Measurements from ENCODE around the gene RBKS.

RBKS gene

DNA sequence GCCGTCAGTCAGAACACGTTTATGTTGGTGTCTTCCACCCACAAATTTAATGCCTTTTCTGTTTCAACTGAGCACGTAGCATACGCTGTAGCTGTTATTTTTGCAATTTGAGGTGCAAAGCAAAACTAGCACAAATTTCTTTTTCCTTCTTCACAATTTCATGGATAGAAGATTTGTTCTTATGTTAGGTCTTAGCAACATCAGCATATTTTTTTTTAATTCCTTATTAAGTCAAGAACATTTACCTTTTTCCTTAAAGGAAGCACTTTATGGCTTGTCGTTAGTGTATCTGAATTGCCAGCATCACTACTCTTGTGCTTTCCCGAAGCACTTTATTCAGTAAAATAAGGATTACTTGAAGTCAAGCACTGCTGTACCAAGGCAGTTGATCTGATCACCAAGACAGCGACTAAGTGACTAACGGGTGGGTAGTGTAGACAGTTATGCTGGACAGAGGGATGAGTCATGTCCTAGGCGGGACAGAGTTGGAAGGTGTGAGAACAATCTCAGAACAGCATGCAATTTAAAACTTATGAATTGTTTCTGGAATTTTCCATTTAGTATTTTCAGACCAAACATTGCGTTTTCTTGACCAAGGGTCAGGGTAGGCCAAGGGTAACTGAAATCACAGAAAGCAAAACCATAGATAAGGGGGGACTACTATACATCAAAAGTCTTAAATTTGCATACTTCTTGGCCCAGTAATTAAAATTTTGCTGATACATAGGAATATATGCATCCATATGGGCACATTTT lies 13.6 kb upstream of the RBKS start:
- H3K27ac Mint-ChIP-seq: peak overlapping the region in 1 of 3 experiments; percentile 38
- TF ChIP-seq, protein P1, sequence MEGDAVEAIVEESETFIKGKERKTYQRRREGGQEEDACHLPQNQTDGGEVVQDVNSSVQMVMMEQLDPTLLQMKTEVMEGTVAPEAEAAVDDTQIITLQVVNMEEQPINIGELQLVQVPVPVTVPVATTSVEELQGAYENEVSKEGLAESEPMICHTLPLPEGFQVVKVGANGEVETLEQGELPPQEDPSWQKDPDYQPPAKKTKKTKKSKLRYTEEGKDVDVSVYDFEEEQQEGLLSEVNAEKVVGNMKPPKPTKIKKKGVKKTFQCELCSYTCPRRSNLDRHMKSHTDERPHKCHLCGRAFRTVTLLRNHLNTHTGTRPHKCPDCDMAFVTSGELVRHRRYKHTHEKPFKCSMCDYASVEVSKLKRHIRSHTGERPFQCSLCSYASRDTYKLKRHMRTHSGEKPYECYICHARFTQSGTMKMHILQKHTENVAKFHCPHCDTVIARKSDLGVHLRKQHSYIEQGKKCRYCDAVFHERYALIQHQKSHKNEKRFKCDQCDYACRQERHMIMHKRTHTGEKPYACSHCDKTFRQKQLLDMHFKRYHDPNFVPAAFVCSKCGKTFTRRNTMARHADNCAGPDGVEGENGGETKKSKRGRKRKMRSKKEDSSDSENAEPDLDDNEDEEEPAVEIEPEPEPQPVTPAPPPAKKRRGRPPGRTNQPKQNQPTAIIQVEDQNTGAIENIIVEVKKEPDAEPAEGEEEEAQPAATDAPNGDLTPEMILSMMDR (IDR thresholded peaks at IDR 0.05; ENCODE audit: unreplicated experiment in 3 of 3): no peak
- H3K4me1 Mint-ChIP-seq: no peaks in the 10 kb centered on the region
- H3K9me3 Mint-ChIP-seq: no peaks in the 10 kb centered on the region
- H3K4me3 Mint-ChIP-seq: no peak overlapping the region
- no peaks in the 10 kb centered on the region for H3K27me3 Mint-ChIP-seq (ENCODE audit: low read depth)
- peaks cover 15% of the 10 kb centered on the region for H3K36me3 Mint-ChIP-seq (ENCODE audit: low read depth)

DNA sequence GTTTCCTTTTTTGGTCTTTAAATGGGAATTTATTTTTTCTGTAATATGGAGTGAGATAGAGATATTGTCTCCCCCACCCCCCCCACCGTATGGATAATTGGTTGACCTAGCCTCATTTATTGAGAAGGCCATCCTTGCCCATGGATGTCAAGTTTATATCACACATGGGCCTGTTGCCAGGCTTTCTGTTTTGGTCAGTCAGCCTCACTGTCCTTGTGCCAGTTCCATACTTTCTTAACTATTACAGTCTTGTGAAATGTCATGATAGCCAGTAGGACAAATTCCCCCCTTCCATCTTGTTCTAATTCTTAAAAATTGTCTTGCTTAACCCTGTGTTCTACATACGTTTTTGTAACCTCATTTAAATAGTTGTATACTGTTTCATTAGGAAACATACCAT lies 12.8 kb upstream of the RBKS start:
- Mint-ChIP-seq H3K4me1 (no peaks in the 10 kb centered on the region), H3K4me3 (no peak overlapping the region), H3K27me3 (ENCODE audit: low read depth) (no peaks in the 10 kb centered on the region), H3K36me3 (ENCODE audit: low read depth) (peaks cover 23% of the 10 kb centered on the region), H3K9me3 (no peaks in the 10 kb centered on the region), H3K27ac (no peak overlapping the region)
- TF ChIP-seq, protein P1 (IDR thresholded peaks at IDR 0.05; ENCODE audit: unreplicated experiment in 3 of 3): no peak

DNA sequence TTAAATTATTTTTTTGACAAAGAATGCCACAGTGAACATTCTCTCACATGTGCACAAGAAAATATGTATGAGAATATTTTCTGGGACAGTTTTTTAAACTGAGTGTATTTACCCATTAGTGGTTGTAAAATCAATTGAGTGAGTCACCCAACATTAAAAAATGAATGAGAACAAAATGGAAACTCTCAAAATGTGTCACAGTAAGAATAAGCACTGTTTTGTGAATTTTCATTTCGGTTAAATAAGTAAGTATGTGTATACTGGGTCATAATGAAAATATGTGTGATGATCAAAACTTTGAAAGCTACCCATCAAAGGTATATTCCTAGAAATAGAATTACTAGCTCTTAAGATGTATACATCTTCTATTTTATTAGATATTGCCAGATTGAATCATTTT lies 11.9 kb upstream of the RBKS start:
- H3K9me3 Mint-ChIP-seq: no peaks in the 10 kb centered on the region
- no peaks in the 10 kb centered on the region for H3K27me3 Mint-ChIP-seq (ENCODE audit: low read depth)
- H3K4me1 Mint-ChIP-seq: no peaks in the 10 kb centered on the region
- H3K36me3 Mint-ChIP-seq (ENCODE audit: low read depth): peaks cover 30% of the 10 kb centered on the region
- no peak overlapping the region for H3K4me3 Mint-ChIP-seq
- H3K27ac Mint-ChIP-seq: no peak overlapping the region
- TF ChIP-seq, protein P1 (IDR thresholded peaks at IDR 0.05; ENCODE audit: unreplicated experiment in 3 of 3): no peak

DNA sequence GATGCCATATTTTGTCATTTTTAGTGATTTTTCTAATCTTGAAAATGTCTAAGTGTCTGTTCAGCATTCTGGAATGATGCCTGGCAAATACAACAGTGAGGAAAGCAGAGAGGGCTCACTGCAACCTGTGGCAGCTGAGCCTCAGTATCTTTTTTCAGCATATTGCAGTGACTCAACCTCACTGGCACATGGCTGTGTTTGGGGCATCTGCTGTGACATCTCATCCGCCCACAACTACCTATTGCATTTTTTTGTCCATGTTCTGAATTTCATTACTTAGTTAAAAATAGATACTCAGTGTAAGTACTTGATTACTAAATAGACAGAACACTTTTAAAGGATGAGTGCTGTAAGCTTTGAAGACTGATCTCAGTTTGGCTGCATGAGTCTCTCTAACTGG lies 11.0 kb upstream of the RBKS start:
- H3K27ac Mint-ChIP-seq: no peak overlapping the region
- no peak overlapping the region for H3K4me3 Mint-ChIP-seq
- TF ChIP-seq, protein P1 (IDR thresholded peaks at IDR 0.05; ENCODE audit: unreplicated experiment in 3 of 3): no peak
- H3K9me3 Mint-ChIP-seq: no peaks in the 10 kb centered on the region
- H3K4me1 Mint-ChIP-seq: no peaks in the 10 kb centered on the region
- H3K27me3 Mint-ChIP-seq (ENCODE audit: low read depth): no peaks in the 10 kb centered on the region
- peaks cover 38% of the 10 kb centered on the region for H3K36me3 Mint-ChIP-seq (ENCODE audit: low read depth)

DNA sequence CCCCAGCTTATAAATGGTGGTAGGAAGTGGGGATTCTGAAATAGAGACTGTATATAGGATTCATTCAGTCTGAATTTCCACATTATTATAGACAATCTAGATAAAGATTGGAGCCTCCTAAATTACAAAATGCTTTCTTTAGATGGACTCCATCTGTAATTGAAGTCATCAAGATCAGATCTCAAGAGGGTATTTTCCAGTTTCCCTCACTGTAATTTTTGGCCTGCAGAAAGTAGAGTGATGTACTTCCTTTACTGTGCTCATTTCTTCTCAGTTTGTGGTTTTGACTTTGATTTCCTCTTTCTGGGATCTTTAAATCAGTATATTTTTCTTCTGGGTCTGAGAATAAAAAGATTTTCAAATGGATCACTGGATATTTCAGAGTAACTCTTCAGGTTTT lies 7.5 kb upstream of the RBKS start:
- Mint-ChIP-seq H3K27me3 (ENCODE audit: low read depth) (no peaks in the 10 kb centered on the region), H3K4me1 (peaks cover 1% of the 10 kb centered on the region), H3K9me3 (no peaks in the 10 kb centered on the region), H3K4me3 (no peak overlapping the region), H3K36me3 (ENCODE audit: low read depth) (peaks cover 33% of the 10 kb centered on the region), H3K27ac (no peak overlapping the region)
- TF ChIP-seq, protein P1 (IDR thresholded peaks at IDR 0.05; ENCODE audit: unreplicated experiment in 3 of 3): no peak

DNA sequence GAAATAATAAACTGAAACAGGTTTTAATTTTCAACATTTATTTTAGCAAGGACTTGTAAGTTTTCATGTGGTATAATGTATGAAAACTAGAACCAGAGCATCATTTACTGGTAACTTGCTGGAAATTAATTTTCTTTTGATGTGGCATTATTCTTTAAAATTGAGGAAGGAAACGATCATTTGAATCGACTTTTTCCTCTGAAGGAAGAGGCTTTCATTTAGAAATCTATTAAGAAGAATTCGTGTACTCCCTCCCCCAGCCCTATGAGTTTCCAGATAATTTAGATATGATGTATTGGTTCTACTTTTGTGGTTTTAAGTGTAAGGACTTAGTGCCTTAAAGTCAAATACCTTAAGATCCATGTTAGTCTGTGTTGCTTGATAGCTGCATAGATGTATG lies 2.8 kb upstream of the RBKS start:
- Mint-ChIP-seq H3K4me1 (peaks cover 27% of the 10 kb centered on the region), H3K27ac (peak overlapping the region in 1 of 3 experiments; percentile 100), H3K27me3 (ENCODE audit: low read depth) (peaks cover 5% of the 10 kb centered on the region), H3K9me3 (no peaks in the 10 kb centered on the region), H3K36me3 (ENCODE audit: low read depth) (peaks cover 18% of the 10 kb centered on the region), H3K4me3 (no peak overlapping the region)
- TF ChIP-seq, protein P1 (IDR thresholded peaks at IDR 0.05; ENCODE audit: unreplicated experiment in 3 of 3): no peak

Data from nephron (organoid).